Fibroblast of upper back skin (primary cell): Measurements from ENCODE around the gene TTC3.

Experiments used
- DNase-seq: peaks from one replicate; pipeline ENCODE4 v3.0.0-alpha.2; 2013

The TTC3 gene

DNA sequence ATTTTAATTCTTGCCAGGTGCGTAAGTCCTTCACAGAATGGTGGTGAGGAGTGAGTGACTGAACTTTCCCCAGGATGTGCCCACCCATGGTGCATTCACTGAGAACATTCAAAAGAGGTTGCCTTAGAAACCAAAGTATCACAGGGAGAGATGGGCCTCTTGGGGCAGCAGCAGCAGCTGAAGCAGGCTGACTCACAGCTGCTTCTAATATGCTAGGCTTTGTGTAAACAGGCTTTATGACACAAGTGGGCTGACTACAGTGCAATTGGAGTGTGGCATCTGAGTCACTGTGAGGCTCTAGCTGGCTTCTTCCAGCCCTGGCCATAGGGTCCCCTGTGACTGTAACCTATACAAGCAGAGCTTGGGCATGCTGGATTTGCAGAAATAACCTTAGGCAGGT is 12.8 kb upstream of the TTC3 start:
- DNase-seq = peak; percentile 93

DNA sequence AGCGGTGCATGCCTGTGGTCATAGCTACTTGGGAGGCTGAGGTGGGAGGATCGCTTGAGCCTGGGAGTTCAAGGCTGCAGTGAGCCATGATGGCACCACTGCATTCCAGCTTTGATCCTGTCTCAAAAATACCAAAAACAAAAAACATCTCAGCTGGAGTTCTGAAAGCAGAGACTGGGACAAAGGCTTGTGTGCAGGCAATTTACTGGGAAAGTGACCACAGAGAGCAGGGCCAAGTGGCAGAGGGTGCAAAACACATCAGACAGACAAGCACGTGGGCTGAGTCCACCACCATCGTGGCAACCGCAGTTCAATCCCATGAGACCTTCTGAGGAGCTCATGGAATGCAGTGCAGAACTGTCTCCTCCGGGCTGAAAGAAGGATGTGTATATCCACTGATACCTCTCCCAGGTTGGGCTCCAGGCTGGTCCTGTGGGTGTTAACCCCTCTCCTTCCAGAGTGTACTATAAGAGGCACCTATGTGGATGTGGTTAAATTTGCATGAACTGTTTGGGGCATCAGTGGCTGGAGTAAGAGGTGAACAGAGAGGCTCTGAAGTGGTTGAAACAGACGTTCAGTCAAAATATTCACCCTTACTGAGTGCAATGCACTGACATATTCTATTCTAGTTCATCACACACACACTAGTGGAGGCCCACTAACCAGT is 11.0 kb upstream of the TTC3 start:
- DNase-seq = peak; percentile 82

DNA sequence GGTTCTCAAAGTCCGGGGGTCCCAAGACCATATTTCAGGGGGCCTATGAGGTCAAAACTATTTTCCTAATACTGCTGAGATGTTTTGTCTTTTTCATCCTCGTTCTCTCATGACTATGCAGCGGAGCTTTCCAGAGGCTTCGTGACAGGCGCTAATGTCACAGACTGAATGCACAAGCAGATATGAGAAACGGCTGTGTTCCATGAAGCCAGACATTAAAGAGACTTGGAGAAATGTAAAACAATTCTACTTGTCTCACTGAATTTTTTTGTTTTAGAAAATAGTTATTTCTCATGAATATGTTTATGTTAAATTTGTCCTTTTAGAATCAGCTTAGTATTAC is 10.5 kb upstream of the TTC3 start:
- DNase-seq = no peak

DNA sequence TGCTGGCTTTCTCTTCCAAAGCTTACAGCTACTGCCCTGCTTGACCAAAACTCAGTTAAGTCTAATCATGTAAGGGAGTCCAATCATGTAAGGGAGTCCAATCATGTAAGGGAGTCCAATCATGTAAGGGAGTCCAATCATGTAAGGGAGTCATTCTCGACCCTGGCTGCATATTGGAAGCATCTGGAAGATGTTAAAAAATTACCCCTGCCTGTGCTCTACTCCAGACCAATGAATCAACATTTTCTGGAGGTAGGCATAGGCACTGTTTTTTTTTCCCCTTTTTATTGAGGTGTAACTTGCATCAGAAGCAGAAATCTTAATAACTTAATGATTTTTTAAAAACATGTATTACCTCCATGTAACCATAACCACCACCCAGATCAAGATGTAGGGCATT is 9.6 kb upstream of the TTC3 start:
- peak; percentile 28 for DNase-seq

DNA sequence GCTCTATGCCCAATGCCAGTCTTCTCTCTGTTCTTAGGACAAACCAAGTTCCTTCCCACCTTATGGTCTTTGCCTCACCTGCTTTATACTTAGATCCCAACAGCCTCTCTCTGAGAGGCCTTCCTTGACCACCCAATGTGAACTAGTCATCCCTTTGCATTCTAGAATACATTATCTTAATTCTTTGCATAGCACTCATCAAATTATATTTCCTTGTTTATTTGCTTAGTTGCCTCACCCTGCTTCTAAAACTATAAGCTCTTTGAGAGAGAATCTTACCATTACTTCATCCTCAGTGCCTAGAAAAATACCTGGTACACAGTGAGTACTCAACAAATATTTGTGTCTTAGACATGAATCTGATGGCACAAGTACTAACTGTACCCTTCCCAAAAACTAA is 8.2 kb upstream of the TTC3 start:
- no peak for DNase-seq

DNA sequence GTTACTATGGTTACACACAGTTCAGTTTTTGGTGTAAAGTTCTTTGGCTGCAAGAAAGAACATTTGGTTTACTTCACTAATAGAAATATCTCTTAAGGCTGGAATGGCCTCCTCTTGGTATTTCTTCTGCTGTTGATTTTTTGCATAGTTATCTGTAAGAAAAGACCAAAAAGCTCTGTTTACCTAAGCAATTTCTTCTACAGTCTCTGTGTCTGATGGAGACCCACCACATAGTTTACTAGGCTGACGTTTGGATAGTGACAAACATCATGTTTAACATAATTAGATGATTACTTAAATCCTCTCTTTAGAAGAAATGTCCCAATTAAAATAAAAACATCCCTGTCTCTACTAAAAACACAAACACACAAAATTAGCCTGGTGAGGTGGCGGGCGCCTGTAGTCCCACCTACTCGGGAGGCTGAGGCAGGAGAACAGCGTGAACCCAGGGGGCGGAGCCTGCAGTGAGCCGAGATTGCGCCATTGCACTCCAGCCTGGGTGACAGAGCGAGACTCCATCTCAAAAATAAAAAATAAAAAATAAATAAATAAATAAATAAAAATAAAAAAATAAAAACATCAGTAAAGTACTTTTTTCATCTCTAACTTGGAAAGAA is 7.4 kb upstream of the TTC3 start:
- DNase-seq = no peak

DNA sequence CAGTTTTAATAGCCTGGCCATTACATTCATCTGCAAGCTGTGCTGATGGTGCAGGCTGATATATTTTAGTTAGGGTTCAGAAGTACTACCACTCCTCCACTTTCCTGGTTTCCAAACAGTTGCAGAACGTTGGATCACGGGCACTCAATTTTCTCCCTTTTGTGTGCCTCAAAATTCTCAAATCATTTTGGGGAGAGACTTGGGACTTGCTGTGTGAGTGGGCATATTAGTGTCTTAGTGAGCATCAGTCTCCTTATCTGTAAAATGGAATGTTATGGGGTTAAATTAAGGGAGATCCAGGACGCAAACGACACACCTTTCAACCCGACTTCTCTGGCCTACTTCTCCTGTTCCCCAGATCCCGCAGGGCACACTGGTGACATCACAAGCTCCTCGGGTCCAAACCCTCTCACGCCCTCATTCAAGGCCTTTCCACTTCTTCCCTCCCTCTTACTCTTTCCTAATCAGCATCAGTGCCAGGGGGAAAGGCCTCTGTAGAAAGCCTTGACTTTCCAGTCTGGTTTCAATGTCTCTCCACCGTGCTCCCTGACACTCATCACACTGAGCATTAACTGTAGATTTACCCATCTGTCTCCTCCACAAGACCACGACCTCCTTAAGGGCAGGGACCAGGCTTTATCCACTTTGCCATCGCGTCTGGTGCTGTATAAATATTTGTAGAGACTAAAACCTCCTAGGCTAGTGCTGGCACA is 1.3 kb upstream of the TTC3 start:
- DNase-seq = peak; percentile 61

DNA sequence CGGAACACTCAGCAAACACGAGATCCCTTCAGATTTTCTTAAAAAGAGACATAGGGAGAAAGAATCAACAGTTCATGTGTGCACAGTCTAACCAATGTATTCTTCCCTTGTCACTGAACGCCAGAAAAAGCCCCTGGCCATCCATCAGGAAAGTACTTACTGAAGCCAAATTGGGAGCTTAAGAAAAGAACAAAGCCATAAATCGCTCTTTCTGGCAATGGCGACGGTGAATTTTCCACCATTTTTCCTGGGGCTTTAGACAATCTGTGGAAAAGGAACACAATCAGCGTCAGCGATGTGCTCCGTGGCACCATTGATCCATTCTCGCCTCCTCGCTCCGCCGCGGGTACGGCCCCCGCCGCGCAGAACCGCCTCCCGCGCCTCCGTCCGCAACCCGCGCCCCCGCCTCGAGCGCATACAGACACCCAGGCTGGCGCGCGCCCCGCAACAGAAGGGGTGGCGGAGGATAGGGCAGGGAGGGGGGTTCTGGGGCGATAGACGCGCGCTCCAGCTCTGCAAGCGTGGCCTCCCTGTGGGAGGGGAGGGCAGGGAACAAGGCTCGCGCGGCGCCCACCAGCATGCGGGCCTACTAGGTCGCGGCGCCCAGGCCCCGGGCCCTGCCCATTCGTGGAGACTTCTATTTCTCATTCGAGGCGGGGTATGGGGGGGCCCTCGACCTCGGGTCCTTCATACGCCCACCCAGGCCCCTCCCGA is 623 bp upstream of the TTC3 start:
- DNase-seq = no peak

DNA sequence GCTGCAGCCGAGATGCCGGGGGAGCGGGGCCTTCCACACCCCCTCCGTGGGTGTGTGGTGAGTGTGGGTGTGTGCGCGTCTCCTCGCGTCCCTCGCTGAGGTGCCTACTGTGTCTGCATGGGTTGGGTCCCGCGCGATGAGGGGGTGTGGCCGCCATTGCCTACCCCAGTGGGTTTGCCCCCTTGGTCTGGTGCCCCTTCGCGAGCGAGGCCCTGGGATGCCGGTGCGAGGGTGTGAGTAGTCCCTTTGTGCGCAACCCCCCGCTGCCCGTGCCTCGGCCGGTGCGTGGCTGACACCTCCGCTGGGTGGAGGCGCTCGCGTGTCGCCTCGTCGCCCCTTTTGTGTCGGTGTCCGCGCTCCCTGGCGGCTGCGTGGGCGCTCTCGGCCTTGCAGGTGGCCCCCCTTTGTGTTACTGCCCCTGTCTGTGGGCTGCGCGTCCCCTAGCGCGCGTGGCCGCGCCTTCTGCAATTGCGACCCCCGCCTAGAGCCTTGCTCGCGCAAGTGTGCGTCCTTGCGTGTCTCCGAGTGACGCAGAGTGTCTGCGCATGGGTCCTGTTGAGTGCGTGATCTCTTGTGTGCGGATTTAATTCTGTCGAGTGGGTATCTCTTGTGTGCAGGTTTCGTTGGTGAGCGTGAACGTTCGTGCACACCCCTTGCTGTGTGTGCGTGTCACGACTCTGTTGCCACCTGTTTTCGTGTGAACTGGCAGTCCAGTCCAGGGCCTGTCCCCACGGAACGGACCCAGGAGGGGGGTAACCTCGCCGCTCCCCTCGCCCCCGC is 553 bp downstream of the TTC3 start:
- DNase-seq = peak; percentile 37

DNA sequence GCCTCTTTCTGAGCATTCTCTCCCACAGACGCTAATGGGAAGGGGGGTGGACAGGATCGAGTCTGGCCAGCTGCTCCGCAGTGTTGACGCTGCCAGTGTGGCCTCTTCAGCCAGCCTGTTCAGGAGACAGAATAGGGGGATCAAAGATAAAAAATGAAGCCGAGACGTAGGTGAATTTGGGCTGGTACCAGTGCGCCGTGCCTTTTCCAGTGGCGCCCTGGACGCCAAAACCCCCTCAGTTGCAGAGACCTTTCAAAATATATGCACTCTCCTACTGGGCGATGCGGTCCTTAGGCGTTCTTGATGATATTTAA is 1.1 kb downstream of the TTC3 start:
- DNase-seq = no peak

DNA sequence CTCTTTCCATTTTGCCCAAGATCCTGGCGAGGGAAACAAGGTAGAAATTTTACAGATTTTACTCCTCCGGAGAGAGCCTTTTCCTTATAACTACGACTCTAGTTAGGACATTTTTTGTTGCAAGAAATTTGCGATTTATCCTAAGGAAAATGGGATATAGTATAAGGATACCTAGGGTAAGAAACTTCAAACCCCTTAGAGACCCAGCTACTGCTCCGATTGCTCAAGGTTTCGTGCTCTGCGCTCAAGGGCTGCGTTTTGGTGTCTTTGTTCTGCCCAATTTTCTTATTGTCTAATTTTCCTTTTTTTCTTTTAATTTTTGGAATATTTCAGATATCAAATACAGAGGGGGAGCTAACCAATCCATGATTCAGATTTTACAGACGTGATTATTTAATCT is 1.5 kb downstream of the TTC3 start:
- DNase-seq = peak; percentile 11

DNA sequence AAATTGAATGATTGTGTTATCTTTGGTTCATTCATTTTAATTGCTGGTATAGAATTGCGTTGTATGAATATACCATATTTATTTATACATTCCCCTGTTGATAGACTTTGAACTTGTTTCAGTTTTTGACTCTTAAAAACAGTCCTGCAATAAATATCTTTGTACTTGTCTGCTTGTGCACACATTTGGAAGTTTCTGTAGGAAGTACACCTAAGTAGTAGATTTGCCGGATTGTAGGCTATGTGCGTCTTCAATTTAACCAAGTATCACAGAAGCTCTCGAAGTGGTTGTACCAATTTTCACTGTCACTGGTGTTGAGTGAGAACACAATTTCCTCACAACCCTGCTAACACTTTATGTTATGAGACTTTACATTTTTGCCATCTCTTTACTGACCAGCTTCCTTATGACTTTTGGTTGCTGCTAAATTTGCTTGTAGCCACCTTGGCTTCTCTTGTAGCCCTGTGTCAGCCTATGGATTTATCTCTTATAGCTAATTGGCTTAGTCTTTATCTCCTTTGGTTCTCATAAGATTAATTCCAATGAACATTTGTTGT is 2.2 kb downstream of the TTC3 start:
- DNase-seq = no peak

DNA sequence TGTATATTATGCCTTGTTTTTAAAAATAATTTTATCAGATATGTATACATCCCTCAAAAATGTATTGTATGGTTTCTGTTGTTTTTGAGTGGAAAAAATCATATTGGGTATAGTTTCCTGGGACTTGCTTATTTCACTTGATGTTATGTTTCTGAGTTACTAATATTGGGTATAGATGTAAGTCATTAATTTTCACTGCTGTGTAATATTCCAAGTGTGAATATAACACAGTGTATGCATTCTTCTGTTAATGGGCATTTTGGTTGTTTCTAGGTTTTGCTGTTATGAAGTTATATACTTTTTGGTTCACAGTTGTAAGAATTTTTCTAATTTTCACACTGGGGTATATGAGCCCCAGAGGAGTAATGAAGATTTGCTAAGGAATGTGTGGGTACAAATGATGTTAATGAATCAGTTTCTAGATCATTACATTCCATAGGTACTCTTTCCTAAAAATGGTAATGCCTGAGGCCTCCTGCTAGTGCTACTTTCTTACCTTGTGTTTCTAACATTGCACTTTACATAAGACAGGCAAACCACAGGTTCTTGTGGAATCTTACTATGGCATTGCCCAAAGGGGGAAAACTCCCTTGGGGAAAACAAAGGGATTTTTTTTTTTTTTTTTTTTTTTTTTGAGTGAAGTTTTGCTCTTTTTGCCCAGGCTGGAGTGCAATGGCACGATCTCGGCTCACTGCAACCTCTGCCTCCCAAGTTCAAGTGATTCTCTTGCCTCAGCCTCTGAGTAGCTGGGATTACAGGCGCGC is 3.2 kb downstream of the TTC3 start:
- no peak for DNase-seq

DNA sequence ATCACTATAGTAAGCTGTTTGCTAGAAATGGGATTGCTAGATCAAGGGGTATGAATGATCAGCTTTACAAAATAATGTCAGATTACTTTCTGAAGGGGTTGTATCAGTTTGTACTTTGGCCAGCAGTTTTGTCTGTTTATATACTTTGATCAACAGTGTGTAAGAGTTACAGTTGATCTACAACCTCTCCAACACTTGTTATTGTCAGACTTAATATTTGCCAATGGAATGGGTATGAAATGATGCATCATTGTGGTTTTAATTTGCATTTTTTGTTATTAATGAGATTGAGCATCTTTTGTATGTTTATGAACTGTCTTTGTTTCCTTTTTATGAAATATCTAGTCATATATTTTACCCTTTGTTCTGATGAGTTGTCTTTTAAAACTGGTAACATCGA is 4.3 kb downstream of the TTC3 start:
- DNase-seq = no peak

DNA sequence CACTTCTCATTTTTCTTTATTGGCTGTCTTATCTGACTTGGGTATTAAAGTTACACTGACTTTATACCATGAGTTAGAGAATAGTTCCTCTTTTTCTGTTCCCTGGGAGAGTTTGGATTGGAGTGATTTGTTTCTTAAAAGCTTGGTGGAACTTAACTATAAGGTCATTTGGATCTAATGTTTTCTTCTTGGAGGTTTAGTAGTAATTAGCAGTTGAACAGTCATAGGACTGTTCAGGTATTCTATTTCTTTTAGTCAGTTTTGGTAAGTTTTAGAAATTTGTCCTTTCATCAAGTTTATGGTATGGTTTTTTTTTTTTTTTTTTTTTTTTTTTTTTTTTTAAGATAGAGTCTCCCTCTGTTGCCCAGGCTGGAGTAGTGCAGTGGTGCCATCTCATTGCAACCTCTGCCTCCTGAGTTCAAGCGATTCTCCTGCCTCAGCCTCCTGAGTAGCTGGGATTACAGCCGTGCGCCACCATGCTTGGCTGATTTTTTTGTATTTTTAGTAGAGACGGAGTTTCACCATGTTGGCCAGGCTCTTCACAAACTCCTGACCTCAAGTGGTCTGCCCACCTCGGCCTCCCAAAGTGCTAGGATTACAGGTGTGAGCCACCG is 6.3 kb downstream of the TTC3 start:
- no peak for DNase-seq

DNA sequence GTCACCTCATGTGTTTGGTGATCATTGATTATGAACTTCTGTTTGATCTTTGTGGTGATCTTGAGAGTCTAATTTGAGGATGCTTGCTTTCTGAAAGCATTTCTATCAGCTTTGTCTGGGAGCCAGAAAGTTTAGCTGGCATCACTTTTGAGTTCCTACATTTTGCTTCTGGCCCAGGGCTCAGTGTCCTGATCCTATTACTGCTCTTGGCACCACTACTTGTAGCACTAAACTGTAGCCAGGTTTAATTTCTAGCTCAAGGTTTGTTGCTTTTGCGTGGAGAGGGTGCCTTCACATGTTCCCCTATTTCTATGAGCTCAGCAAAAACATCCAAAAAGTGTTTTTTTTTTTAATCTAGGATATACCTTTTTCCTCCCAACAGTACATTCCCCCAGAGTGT is 9.3 kb downstream of the TTC3 start:
- DNase-seq = no peak

DNA sequence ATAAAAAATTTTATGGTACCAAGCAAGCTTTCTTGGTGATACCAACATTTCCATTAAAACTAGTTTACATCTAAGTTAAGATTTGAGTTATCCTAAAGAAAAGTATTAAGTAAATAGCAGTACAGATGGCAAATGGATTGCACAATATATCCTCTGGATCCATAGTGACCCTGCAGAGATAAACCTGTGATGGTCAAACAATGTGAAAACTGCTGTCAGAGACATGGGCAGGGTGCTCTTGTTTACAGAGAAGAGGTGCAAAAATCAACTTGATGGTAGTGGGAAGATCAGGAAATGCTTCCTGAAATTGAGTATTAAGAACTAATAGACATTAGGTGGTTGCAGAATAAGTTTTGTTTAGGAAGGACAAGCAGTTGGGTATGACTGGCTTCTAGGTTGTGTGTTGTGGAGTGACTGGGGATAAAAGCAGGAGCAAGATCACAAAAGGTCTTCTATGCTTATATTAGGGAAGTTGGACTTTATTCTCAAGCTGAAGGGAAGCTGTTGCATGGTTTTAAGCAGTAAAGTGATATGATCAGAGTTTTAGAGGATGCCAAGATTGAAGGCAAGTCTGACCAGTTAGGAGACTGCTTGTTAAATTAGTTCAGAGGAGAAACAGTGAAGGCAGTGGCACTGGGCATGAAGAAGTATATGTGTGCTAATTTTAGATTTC is 9.9 kb downstream of the TTC3 start:
- no peak for DNase-seq

DNA sequence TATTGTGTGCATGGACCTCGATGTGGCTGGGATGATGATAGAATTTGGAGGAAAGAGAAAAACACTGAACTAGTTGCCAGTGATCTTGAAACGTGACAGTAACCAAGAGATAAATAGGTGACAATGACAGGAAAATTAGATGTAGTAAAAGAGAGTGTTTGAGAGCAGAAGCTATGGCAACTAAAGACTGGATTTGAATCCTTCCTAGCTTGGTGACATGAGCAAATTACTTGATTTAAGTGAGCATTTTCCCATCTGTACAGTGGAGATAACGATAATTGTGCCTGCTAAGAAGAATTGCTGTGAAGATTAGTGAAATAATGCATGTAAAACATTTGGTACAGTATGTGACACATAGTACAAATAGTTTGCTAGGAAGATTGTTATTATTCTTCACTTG is 12.7 kb downstream of the TTC3 start:
- DNase-seq = no peak

DNA sequence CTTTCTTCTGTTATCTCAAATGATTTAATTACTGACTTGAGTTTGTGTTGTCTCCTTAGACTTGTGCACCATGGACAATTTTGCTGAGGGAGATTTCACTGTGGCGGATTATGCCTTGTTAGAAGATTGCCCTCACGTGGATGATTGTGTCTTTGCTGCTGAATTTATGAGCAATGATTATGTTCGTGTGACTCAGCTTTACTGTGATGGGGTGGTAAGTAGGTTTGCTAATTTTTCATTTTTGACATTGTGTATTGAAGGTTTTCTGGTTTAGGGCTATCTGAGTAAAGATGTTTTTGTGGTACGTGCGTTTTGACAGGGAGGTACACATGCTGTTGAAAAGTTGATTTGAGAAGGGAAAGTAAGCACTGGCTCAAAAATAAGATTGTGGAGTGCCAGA is 14.1 kb downstream of the TTC3 start:
- peak; percentile 63 for DNase-seq

DNA sequence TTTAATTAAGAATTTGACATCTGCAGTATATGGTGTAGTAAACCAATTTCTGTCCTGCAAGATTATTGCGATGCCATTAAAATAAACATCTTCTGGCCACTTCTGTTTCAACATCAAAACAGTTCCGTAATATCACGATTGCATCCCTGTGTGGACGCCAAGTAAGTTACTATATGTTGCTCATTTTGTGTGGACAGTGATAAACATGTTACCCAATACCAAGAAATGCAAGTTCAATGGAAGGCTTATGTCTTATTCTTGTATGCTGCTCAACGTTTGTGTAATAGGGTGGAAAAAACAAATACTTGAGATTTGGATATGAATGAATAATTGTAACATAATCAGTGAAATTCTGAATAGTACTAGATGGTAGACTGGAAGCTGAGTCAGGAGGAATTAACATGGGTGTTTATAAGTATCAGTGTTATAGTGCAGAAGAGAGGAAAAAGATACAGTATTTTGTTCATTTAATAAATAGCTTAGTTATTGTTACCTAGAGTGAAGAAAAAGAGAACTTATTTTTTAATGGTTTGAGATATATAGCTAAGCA is 15.2 kb downstream of the TTC3 start:
- no peak for DNase-seq

DNA sequence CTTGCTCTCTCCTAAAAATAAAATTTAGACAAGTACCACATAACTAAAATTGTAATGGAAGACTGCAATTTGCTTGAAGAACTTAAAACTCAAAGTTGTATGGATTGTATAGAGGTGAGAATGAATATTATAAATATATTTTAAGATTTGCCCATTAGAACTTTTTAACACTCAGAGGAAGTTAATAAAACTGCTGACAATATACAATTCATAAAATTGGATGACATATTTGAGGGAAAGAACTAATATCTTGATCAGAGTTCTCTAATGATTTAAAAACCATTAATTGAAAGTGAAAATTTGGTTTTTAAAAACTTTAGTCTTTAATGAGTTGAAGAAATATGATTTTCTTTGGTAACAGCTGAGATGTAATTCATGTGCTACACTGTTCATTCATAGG is 20.9 kb downstream of the TTC3 start:
- no peak for DNase-seq
